SK-N-SH treated with all-trans-retinoic acid at 6 μM for 48 hours (cell line): ENCODE results near the gene COA8.

Source experiments
- BACH2 ChIP-seq: fragments of 250-450 bp; sonication (Bioruptor Pico); IDR thresholded peaks from 2 replicates; pipeline ENCODE4 v1.9.0; 2021; ENCODE audit warnings: mild to moderate bottlenecking, borderline replicate concordance
- GLIS3 ChIP-seq: fragments of 250-450 bp; sonication (Bioruptor Pico); IDR thresholded peaks from 2 replicates; pipeline ENCODE4 v1.5.0; 2020; ENCODE audit warnings: mild to moderate bottlenecking, moderate library complexity
- ISL1 ChIP-seq: fragments of 250-450 bp; sonication (Bioruptor Pico); IDR thresholded peaks from 2 replicates; pipeline ENCODE4 v2.1.2; 2022; ENCODE audit warnings: mild to moderate bottlenecking, moderate library complexity
- PPARA ChIP-seq: fragments of 250-450 bp; sonication (Bioruptor Pico); IDR thresholded peaks from 2 replicates; pipeline ENCODE4 v1.5.0; 2020; ENCODE audit warnings: mild to moderate bottlenecking, borderline replicate concordance
- RARB ChIP-seq: fragments of 250-450 bp; sonication (Bioruptor Pico); IDR thresholded peaks from 2 replicates; pipeline ENCODE4 v1.8.0; 2021; ENCODE audit warnings: mild to moderate bottlenecking, moderate library complexity
- SNAI2 ChIP-seq: fragments of 250-450 bp; sonication (Bioruptor Pico); IDR thresholded peaks from 2 replicates; pipeline ENCODE4 v1.5.0; 2020; ENCODE audit warnings: mild to moderate bottlenecking, moderate library complexity
- TCF4 ChIP-seq: fragments of 250-450 bp; sonication (Bioruptor Pico); IDR thresholded peaks from 2 replicates; pipeline ENCODE4 v1.8.0; 2021; ENCODE audit warnings: mild to moderate bottlenecking, moderate library complexity, borderline replicate concordance
- TOX ChIP-seq: fragments of 250-450 bp; sonication (Bioruptor Pico); IDR thresholded peaks from 2 replicates; pipeline ENCODE4 v1.8.0; 2021; ENCODE audit warnings: mild to moderate bottlenecking, moderate library complexity, borderline replicate concordance
- ZFP30 ChIP-seq: fragments of 450-650 bp; formaldehyde crosslinking; IDR thresholded peaks from 2 replicates; pipeline ENCODE4 v1.5.0; 2022; ENCODE audit warnings: mild to moderate bottlenecking, moderate library complexity
- ZNF565 ChIP-seq: fragments of 450-650 bp; formaldehyde crosslinking; conservative IDR thresholded peaks from 2 replicates; pipeline ENCODE4 v1.5.0; 2020; ENCODE audit warnings: low read depth, mild to moderate bottlenecking, moderate library complexity
- TF ChIP-seq, protein P1 (sequence below): fragments of 250-450 bp; sonication (Bioruptor Pico); IDR thresholded peaks from 2 replicates; pipeline ENCODE4 v1.8.0; 2020; ENCODE audit warnings: mild to moderate bottlenecking, moderate library complexity, borderline replicate concordance
- TF ChIP-seq, protein P2 (sequence below): fragments of 250-450 bp; sonication (Bioruptor Pico); IDR thresholded peaks from 2 replicates; pipeline ENCODE4 v1.5.1; 2021; ENCODE audit warnings: mild to moderate bottlenecking, moderate library complexity
- TF ChIP-seq, protein P3 (sequence below): fragments of 250-450 bp; sonication (Bioruptor Pico); IDR thresholded peaks from 2 replicates; pipeline ENCODE4 v1.5.0; 2020; ENCODE audit warnings: mild to moderate bottlenecking, moderate library complexity

DNA sequence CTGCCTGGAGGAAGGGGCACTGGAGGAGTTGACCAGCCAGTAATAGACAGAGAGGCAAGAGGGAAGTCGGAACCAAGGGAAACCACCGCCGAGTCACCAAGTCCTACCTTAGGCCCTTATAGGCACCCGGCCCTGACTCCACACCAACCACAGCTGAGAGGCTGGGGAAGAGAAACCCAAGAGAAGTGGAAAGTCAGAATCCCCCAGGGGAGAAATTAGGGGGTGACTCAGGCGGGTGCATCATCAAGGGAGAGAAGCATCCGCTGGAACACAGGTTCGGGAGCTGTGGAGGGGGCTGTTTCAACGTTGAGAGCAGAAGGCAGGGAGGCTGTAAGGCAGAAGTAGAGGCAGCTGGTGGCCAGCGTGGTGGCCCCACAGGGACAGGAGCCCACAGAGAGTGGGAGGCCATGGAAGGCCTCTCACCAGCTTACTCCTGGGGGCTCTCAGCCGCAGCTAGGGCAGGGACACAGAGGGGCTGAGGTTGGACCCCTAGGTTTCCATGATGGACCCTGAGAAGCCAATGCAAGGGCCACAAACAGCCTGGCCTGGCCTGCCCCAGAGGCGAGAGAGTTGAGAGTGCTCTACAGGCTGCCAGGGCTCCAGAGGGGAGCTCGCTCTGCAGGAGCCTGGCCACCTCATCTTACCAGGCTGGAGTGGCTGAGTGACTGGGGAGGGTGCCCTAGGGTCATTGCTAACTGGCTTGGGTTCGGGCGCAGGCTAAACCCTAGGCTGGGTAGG is 35.2 kb upstream of the COA8 start:
- TF ChIP-seq SNAI2 (no peak), GLIS3 (no peak), TOX (CRISPR knock-in tag) (no peak), BACH2 (CRISPR knock-in tag) (no peak), ZFP30 (CRISPR knock-in tag) (no peak), RARB (CRISPR knock-in tag) (no peak), ISL1 (CRISPR knock-in tag) (no peak), ZNF565 (CRISPR knock-in tag) (no peak), TCF4 (CRISPR knock-in tag) (no peak), PPARA (CRISPR knock-in tag) (no peak)
- TF ChIP-seq, protein P1, sequence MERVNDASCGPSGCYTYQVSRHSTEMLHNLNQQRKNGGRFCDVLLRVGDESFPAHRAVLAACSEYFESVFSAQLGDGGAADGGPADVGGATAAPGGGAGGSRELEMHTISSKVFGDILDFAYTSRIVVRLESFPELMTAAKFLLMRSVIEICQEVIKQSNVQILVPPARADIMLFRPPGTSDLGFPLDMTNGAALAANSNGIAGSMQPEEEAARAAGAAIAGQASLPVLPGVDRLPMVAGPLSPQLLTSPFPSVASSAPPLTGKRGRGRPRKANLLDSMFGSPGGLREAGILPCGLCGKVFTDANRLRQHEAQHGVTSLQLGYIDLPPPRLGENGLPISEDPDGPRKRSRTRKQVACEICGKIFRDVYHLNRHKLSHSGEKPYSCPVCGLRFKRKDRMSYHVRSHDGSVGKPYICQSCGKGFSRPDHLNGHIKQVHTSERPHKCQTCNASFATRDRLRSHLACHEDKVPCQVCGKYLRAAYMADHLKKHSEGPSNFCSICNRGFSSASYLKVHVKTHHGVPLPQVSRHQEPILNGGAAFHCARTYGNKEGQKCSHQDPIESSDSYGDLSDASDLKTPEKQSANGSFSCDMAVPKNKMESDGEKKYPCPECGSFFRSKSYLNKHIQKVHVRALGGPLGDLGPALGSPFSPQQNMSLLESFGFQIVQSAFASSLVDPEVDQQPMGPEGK (CRISPR knock-in tag): no peak
- TF ChIP-seq, protein P2, sequence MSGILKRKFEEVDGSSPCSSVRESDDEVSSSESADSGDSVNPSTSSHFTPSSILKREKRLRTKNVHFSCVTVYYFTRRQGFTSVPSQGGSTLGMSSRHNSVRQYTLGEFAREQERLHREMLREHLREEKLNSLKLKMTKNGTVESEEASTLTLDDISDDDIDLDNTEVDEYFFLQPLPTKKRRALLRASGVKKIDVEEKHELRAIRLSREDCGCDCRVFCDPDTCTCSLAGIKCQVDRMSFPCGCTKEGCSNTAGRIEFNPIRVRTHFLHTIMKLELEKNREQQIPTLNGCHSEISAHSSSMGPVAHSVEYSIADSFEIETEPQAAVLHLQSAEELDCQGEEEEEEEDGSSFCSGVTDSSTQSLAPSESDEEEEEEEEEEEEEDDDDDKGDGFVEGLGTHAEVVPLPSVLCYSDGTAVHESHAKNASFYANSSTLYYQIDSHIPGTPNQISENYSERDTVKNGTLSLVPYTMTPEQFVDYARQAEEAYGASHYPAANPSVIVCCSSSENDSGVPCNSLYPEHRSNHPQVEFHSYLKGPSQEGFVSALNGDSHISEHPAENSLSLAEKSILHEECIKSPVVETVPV (CRISPR knock-in tag): no peak
- TF ChIP-seq, protein P3, sequence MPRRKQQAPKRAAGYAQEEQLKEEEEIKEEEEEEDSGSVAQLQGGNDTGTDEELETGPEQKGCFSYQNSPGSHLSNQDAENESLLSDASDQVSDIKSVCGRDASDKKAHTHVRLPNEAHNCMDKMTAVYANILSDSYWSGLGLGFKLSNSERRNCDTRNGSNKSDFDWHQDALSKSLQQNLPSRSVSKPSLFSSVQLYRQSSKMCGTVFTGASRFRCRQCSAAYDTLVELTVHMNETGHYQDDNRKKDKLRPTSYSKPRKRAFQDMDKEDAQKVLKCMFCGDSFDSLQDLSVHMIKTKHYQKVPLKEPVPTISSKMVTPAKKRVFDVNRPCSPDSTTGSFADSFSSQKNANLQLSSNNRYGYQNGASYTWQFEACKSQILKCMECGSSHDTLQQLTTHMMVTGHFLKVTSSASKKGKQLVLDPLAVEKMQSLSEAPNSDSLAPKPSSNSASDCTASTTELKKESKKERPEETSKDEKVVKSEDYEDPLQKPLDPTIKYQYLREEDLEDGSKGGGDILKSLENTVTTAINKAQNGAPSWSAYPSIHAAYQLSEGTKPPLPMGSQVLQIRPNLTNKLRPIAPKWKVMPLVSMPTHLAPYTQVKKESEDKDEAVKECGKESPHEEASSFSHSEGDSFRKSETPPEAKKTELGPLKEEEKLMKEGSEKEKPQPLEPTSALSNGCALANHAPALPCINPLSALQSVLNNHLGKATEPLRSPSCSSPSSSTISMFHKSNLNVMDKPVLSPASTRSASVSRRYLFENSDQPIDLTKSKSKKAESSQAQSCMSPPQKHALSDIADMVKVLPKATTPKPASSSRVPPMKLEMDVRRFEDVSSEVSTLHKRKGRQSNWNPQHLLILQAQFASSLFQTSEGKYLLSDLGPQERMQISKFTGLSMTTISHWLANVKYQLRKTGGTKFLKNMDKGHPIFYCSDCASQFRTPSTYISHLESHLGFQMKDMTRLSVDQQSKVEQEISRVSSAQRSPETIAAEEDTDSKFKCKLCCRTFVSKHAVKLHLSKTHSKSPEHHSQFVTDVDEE: no peak
